ENCODE measurements around the gene PDK3. TPM values are rescaled to one million over a fixed set of nuclear protein-coding genes. Genes with fewer than 3 reads are reported as not detected.

Gene PDK3
- total RNA-seq, 1 donor from 2014 or later, result 11.6 TPM

- no peaks in the 10 kb centered on the region for H3K36me3 Mint-ChIP-seq (ENCODE audit: low read depth, unreplicated experiment)
- H3K27me3 Mint-ChIP-seq (ENCODE audit: unreplicated experiment), result no peaks in the 10 kb centered on the region
- H3K9me3 Mint-ChIP-seq (ENCODE audit: unreplicated experiment), result no peaks in the 10 kb centered on the region
- H3K4me3 Mint-ChIP-seq (ENCODE audit: unreplicated experiment), result no peak overlapping the region
- no peak overlapping the region for H3K27ac Mint-ChIP-seq (ENCODE audit: unreplicated experiment)
- TF ChIP-seq CTCF (IDR thresholded peaks at IDR 0.05; ENCODE audit: unreplicated experiment), result no peak
- no peak for DNase-seq (ENCODE audit: low spot score)
- H3K4me1 Mint-ChIP-seq (ENCODE audit: unreplicated experiment), result peaks cover 12% of the 10 kb centered on the region
Measured at GRCh38 chrX:24478509-24478908, 13.4 kb downstream of the PDK3 start.

GRCh38 chrX:24479924-24480323, 14.8 kb downstream of the PDK3 start:
- Mint-ChIP-seq H3K27ac (ENCODE audit: unreplicated experiment) (peak overlapping the region; percentile 41), H3K4me1 (ENCODE audit: unreplicated experiment) (peaks cover 12% of the 10 kb centered on the region), H3K4me3 (ENCODE audit: unreplicated experiment) (no peak overlapping the region), H3K27me3 (ENCODE audit: unreplicated experiment) (no peaks in the 10 kb centered on the region), H3K9me3 (ENCODE audit: unreplicated experiment) (no peaks in the 10 kb centered on the region), H3K36me3 (ENCODE audit: low read depth, unreplicated experiment) (no peaks in the 10 kb centered on the region)
- TF ChIP-seq CTCF (IDR thresholded peaks at IDR 0.05; ENCODE audit: unreplicated experiment), result no peak
- DNase-seq (ENCODE audit: low spot score), result no peak

- H3K4me3 Mint-ChIP-seq (ENCODE audit: unreplicated experiment), result no peak overlapping the region
- no peaks in the 10 kb centered on the region for H3K27me3 Mint-ChIP-seq (ENCODE audit: unreplicated experiment)
- H3K27ac Mint-ChIP-seq (ENCODE audit: unreplicated experiment), result no peak overlapping the region
- H3K9me3 Mint-ChIP-seq (ENCODE audit: unreplicated experiment), result no peaks in the 10 kb centered on the region
- DNase-seq (ENCODE audit: low spot score), result no peak
- TF ChIP-seq CTCF (IDR thresholded peaks at IDR 0.05; ENCODE audit: unreplicated experiment), result no peak
- no peaks in the 10 kb centered on the region for H3K36me3 Mint-ChIP-seq (ENCODE audit: low read depth, unreplicated experiment)
- peaks cover 12% of the 10 kb centered on the region for H3K4me1 Mint-ChIP-seq (ENCODE audit: unreplicated experiment)
Measured at GRCh38 chrX:24480400-24480865, 15.3 kb downstream of the PDK3 start.

GRCh38 chrX:24482823-24483415, 17.8 kb downstream of the PDK3 start:
- H3K4me3 Mint-ChIP-seq (ENCODE audit: unreplicated experiment), result no peak overlapping the region
- no peaks in the 10 kb centered on the region for H3K36me3 Mint-ChIP-seq (ENCODE audit: low read depth, unreplicated experiment)
- no peak for DNase-seq (ENCODE audit: low spot score)
- no peak for TF ChIP-seq CTCF (IDR thresholded peaks at IDR 0.05; ENCODE audit: unreplicated experiment)
- H3K27ac Mint-ChIP-seq (ENCODE audit: unreplicated experiment), result no peak overlapping the region
- H3K27me3 Mint-ChIP-seq (ENCODE audit: unreplicated experiment), result no peaks in the 10 kb centered on the region
- H3K9me3 Mint-ChIP-seq (ENCODE audit: unreplicated experiment), result no peaks in the 10 kb centered on the region
- peaks cover 9% of the 10 kb centered on the region for H3K4me1 Mint-ChIP-seq (ENCODE audit: unreplicated experiment)

GRCh38 chrX:24483596-24483995, 18.5 kb downstream of the PDK3 start:
- peaks cover 9% of the 10 kb centered on the region for H3K4me1 Mint-ChIP-seq (ENCODE audit: unreplicated experiment)
- H3K27me3 Mint-ChIP-seq (ENCODE audit: unreplicated experiment), result no peaks in the 10 kb centered on the region
- H3K36me3 Mint-ChIP-seq (ENCODE audit: low read depth, unreplicated experiment), result no peaks in the 10 kb centered on the region
- no peak overlapping the region for H3K4me3 Mint-ChIP-seq (ENCODE audit: unreplicated experiment)
- no peak overlapping the region for H3K27ac Mint-ChIP-seq (ENCODE audit: unreplicated experiment)
- no peaks in the 10 kb centered on the region for H3K9me3 Mint-ChIP-seq (ENCODE audit: unreplicated experiment)
- TF ChIP-seq CTCF (IDR thresholded peaks at IDR 0.05; ENCODE audit: unreplicated experiment), result no peak
- no peak for DNase-seq (ENCODE audit: low spot score)
